MM.1S (cell line): ENCODE results near the gene EFCAB5.

Experiments
- EZH2 ChIP-seq: fragments of 300-600 bp; sonication (generic); optimal IDR thresholded peaks from 2 replicates; pipeline ENCODE3; 2017; ENCODE audit warnings: low read depth, mild to moderate bottlenecking, antibody characterized with exemption, low read length, mixed read lengths
- TF ChIP-seq, protein P1 (sequence below): fragments of 300-600 bp; sonication (generic); IDR thresholded peaks from 2 replicates; pipeline ENCODE4 v1.5.1; 2016; ENCODE audit warnings: antibody characterized with exemption, low read length, mixed read lengths

- TF ChIP-seq, protein P1, sequence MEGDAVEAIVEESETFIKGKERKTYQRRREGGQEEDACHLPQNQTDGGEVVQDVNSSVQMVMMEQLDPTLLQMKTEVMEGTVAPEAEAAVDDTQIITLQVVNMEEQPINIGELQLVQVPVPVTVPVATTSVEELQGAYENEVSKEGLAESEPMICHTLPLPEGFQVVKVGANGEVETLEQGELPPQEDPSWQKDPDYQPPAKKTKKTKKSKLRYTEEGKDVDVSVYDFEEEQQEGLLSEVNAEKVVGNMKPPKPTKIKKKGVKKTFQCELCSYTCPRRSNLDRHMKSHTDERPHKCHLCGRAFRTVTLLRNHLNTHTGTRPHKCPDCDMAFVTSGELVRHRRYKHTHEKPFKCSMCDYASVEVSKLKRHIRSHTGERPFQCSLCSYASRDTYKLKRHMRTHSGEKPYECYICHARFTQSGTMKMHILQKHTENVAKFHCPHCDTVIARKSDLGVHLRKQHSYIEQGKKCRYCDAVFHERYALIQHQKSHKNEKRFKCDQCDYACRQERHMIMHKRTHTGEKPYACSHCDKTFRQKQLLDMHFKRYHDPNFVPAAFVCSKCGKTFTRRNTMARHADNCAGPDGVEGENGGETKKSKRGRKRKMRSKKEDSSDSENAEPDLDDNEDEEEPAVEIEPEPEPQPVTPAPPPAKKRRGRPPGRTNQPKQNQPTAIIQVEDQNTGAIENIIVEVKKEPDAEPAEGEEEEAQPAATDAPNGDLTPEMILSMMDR: no peak
- no peak for TF ChIP-seq EZH2
These were observed 60.7 kb downstream of the EFCAB5 start for GRCh38 chr17:30002088-30002487.
